ENCODE results near the gene BECN2. TPM values are rescaled to one million over a fixed set of nuclear protein-coding genes. Genes with fewer than 3 reads are reported as not detected.

Gene BECN2
- total and polyA plus RNA-seq, 2 donors (not counting 3 experiments of a cell fraction or from before 2014, with no cell fraction given) = not detected

DNA sequence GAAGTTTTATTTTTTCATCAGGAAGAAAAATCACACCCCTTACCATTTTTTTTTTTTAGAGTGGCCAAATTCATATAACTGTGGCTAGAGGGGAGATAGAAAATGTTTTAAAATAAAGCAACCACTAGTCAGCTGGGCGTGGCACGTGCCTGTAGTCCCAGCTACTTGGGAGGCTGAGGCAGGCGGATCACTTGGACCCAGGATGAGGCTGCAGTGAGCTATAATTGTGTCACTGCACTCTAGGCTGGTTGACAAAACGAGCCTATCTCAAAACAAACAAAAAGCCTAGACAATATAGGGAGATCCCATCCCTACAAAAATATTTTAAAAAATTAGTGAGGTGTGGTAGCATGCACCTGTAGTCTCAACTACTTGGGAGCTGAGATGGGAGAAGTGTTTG lies 14.8 kb upstream of the BECN2 start:
- no peak overlapping the region for H2AFZ ChIP-seq (ENCODE audit: low read depth, low read length)
- H3K79me2 ChIP-seq (ENCODE audit: control insufficient read depth, insufficient read depth, low read length) = no peaks in the 10 kb centered on the region
- BruUV-seq (replicated peaks) = no TSS peak
- no peak overlapping the region for H3K9ac ChIP-seq (replicated peaks; ENCODE audit: extremely low read depth, insufficient read depth, low read length)
- H4K20me1 ChIP-seq (replicated peaks; ENCODE audit: control insufficient read depth, extremely low read depth, insufficient read depth, low read length) = no peaks in the 10 kb centered on the region
- intact Hi-C loops (cut with micrococcal nuclease) = no loop called here
- TF ChIP-seq POLR2AphosphoS5 (IDR thresholded peaks at IDR 0.05; ENCODE audit: insufficient read depth, low read depth, low read length) = no peak
- dilution Hi-C loops (cut with MboI; ENCODE audit: extremely low pct_ligation_motif_present, low sequenced_read_pairs) = no loop called here
- H3K4me2 ChIP-seq (ENCODE audit: insufficient read depth, low read length) = no peak overlapping the region
- H3K4me1 ChIP-seq (ENCODE audit: control insufficient read depth, extremely low read depth, insufficient read depth, low read length) = no peaks in the 10 kb centered on the region
- POLR2A ChIA-PET = no interaction called here
- no peaks in the 10 kb centered on the region for H3K9me1 ChIP-seq (replicated peaks; ENCODE audit: control insufficient read depth, extremely low read depth, insufficient read depth, low read length)
- no peaks in the 10 kb centered on the region for H3K9me3 ChIP-seq (replicated peaks; ENCODE audit: control insufficient read depth, insufficient read depth, low read length)
- no peaks in the 10 kb centered on the region for H3K36me3 ChIP-seq (ENCODE audit: control insufficient read depth in 2 of 2, extremely low read depth in 1 of 2, insufficient read depth in 2 of 2, low read length in 2 of 2)
- FAIRE-seq (no peak), DNase-seq (ENCODE audit: low read depth, low spot score) (no peak)
- H3K4me3 ChIP-seq (replicated peaks in 1 of 3; ENCODE audit: insufficient read depth in 1 of 3, low read depth in 1 of 3, low read length in 3 of 3) = no peak overlapping the region
- CTCF ChIA-PET = no interaction called here
- H3K27ac ChIP-seq (ENCODE audit: insufficient read depth, low read depth, low read length) = no peak overlapping the region
- no peaks in the 10 kb centered on the region for H3K27me3 ChIP-seq (ENCODE audit: control insufficient read depth in 2 of 2, insufficient read depth in 2 of 2, low read length in 2 of 2)

DNA sequence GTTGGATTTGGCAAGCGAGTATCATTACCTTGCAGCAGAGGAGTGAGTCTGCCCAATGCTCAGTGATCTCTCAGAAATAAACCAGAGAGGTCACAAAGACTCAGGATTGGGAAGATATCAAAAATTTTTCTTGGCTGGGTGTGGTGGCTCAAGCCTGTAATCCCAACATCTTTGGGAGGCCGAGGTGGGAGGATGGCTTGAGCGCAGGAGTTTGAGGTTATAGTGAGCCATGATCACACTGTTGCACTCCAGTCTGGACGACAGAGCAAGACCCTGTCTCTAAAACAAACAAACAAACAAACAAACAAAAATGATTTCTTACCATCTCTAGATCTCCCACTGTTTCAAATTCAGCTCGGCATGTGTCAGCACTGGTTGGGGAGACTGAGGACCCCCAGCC lies 13.3 kb upstream of the BECN2 start:
- CTCF ChIA-PET = no interaction called here
- H3K4me2 ChIP-seq (ENCODE audit: insufficient read depth, low read length) = no peak overlapping the region
- dilution Hi-C loops (cut with MboI; ENCODE audit: extremely low pct_ligation_motif_present, low sequenced_read_pairs) = no loop called here
- FAIRE-seq (no peak), DNase-seq (ENCODE audit: low read depth, low spot score) (no peak)
- no peaks in the 10 kb centered on the region for H3K36me3 ChIP-seq (ENCODE audit: control insufficient read depth in 2 of 2, extremely low read depth in 1 of 2, insufficient read depth in 2 of 2, low read length in 2 of 2)
- H3K27ac ChIP-seq (ENCODE audit: insufficient read depth, low read depth, low read length) = no peak overlapping the region
- BruUV-seq (replicated peaks) = no TSS peak
- intact Hi-C loops (cut with micrococcal nuclease) = no loop called here
- H3K4me1 ChIP-seq (ENCODE audit: control insufficient read depth, extremely low read depth, insufficient read depth, low read length) = no peaks in the 10 kb centered on the region
- no peaks in the 10 kb centered on the region for H3K9me3 ChIP-seq (replicated peaks; ENCODE audit: control insufficient read depth, insufficient read depth, low read length)
- no peaks in the 10 kb centered on the region for H4K20me1 ChIP-seq (replicated peaks; ENCODE audit: control insufficient read depth, extremely low read depth, insufficient read depth, low read length)
- H3K9me1 ChIP-seq (replicated peaks; ENCODE audit: control insufficient read depth, extremely low read depth, insufficient read depth, low read length) = no peaks in the 10 kb centered on the region
- H3K4me3 ChIP-seq (replicated peaks in 1 of 3; ENCODE audit: insufficient read depth in 1 of 3, low read depth in 1 of 3, low read length in 3 of 3) = no peak overlapping the region
- H3K79me2 ChIP-seq (ENCODE audit: control insufficient read depth, insufficient read depth, low read length) = no peaks in the 10 kb centered on the region
- H3K9ac ChIP-seq (replicated peaks; ENCODE audit: extremely low read depth, insufficient read depth, low read length) = no peak overlapping the region
- POLR2A ChIA-PET = no interaction called here
- H3K27me3 ChIP-seq (ENCODE audit: control insufficient read depth in 2 of 2, insufficient read depth in 2 of 2, low read length in 2 of 2) = no peaks in the 10 kb centered on the region
- TF ChIP-seq JUN (IDR thresholded peaks at IDR 0.05; ENCODE audit: borderline replicate concordance, insufficient read depth, insufficient read length, low read depth) (no peak), EZH2 (IDR thresholded peaks at IDR 0.05; ENCODE audit: borderline replicate concordance, low read depth, low read length, severe bottlenecking) (no peak), FOS (IDR thresholded peaks at IDR 0.05; ENCODE audit: borderline replicate concordance, insufficient read depth, low read length) (no peak), POLR2A (IDR thresholded peaks at IDR 0.05; ENCODE audit: low read depth, low read length) (no peak), MYC (IDR thresholded peaks at IDR 0.05; ENCODE audit: low read depth, low read length) (no peak), GATA2 (IDR thresholded peaks at IDR 0.05; ENCODE audit: insufficient read depth, insufficient read length, low read depth, low read length) (no peak), POLR2AphosphoS5 (IDR thresholded peaks at IDR 0.05; ENCODE audit: insufficient read depth, low read depth, low read length) (no peak)
- TF ChIP-seq, protein P1, sequence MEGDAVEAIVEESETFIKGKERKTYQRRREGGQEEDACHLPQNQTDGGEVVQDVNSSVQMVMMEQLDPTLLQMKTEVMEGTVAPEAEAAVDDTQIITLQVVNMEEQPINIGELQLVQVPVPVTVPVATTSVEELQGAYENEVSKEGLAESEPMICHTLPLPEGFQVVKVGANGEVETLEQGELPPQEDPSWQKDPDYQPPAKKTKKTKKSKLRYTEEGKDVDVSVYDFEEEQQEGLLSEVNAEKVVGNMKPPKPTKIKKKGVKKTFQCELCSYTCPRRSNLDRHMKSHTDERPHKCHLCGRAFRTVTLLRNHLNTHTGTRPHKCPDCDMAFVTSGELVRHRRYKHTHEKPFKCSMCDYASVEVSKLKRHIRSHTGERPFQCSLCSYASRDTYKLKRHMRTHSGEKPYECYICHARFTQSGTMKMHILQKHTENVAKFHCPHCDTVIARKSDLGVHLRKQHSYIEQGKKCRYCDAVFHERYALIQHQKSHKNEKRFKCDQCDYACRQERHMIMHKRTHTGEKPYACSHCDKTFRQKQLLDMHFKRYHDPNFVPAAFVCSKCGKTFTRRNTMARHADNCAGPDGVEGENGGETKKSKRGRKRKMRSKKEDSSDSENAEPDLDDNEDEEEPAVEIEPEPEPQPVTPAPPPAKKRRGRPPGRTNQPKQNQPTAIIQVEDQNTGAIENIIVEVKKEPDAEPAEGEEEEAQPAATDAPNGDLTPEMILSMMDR (IDR thresholded peaks at IDR 0.05; ENCODE audit: extremely low read depth in 1 of 2, insufficient read depth in 1 of 2, low read depth in 1 of 2, low read length in 2 of 2) = no peak
- TF ChIP-seq, protein P2, sequence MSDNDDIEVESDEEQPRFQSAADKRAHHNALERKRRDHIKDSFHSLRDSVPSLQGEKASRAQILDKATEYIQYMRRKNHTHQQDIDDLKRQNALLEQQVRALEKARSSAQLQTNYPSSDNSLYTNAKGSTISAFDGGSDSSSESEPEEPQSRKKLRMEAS (IDR thresholded peaks at IDR 0.05; ENCODE audit: insufficient read depth, insufficient read length) = no peak
- no peak overlapping the region for H2AFZ ChIP-seq (ENCODE audit: low read depth, low read length)
